ENCODE results near the gene ADAM15.

DNA sequence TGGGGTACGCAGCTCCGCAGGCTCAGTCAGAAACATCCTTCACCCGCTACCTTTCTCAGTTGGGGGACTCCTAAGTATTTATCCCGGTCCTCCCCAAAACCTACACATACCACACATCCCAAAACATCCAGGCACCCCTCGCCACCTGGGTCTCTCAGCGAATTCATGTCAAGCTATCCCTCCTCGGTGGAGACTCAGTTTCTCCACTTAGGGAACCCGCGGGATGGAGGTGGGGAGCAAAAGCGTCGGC lies 49.8 kb upstream of the ADAM15 start:
- TF ChIP-seq CTCF (IDR thresholded peaks at IDR 0.05; ENCODE audit: insufficient read depth, low read depth, low read length) (no peak), EZH2 (IDR thresholded peaks at IDR 0.05; ENCODE audit: insufficient read depth, low read length) (no peak)

All from astrocyte (in vitro differentiated cells and primary cell).